GM12878 (cell line): ENCODE results near the gene PHAF1. TPM values are rescaled to one million over a fixed set of nuclear protein-coding genes. Genes with fewer than 3 reads are reported as not detected.

Experiments used
- BACH1 ChIP-seq: fragments of 450-650 bp; IDR thresholded peaks from 2 replicates; pipeline ENCODE4 v1.6.1; 2017; ENCODE audit warnings: mild to moderate bottlenecking, borderline replicate concordance
- CBX3 ChIP-seq: fragments of 200-600 bp; sonication (generic); IDR thresholded peaks from 2 replicates; pipeline ENCODE4 v1.6.1; 2016; ENCODE audit warnings: low read depth, borderline replicate concordance
- CHD2 ChIP-seq: IDR thresholded peaks from 2 replicates; pipeline ENCODE4 v1.6.1; 2011; ENCODE audit warnings: low read depth, low read length, improper control_type of control experiment, borderline replicate concordance
- DPF2 ChIP-seq: fragments of 450-650 bp; IDR thresholded peaks from 2 replicates; pipeline ENCODE4 v1.6.1; 2017; ENCODE audit warnings: mild to moderate bottlenecking
- EZH2 ChIP-seq: IDR thresholded peaks from 2 replicates; pipeline ENCODE4 v1.6.1; 2012; ENCODE audit warnings: low read depth, mild to moderate bottlenecking, control low read depth, inconsistent platforms, low read length, borderline replicate concordance; ENCODE audit not compliant: control insufficient read depth
- KAT2A ChIP-seq: conservative IDR thresholded peaks from 2 replicates; pipeline ENCODE4 v1.6.1; 2011; ENCODE audit warnings: low read depth, low read length; ENCODE audit not compliant: control insufficient read depth
- PAX8 ChIP-seq: fragments of 450-650 bp; IDR thresholded peaks from 2 replicates; pipeline ENCODE4 v1.6.1; 2017; ENCODE audit warnings: mild to moderate bottlenecking, moderate library complexity
- SP1 ChIP-seq: IDR thresholded peaks from one replicate; pipeline ENCODE4 v1.6.1; 2011; ENCODE audit warnings: low read depth, low read length
- SRF ChIP-seq, 2 experiments: IDR thresholded peaks; 2 replicates each; pipeline ENCODE4 v1.6.1; 2011; ENCODE audit warnings: low read depth in 2 of 2, low read length in 2 of 2, mild to moderate bottlenecking in 1 of 2, moderate library complexity in 1 of 2
- TBL1XR1 ChIP-seq: IDR thresholded peaks from 2 replicates; pipeline ENCODE4 v1.6.1; 2012; ENCODE audit warnings: low read depth, low read length, improper control_type of control experiment
- USF1 ChIP-seq: IDR thresholded peaks from 2 replicates; pipeline ENCODE4 v1.6.1; 2011; ENCODE audit warnings: borderline replicate concordance, low read depth, mild to moderate bottlenecking, moderate library complexity, mixed read lengths, low read length; ENCODE audit not compliant: insufficient read depth; ENCODE audit errors: extremely low read length
- YBX1 ChIP-seq: fragments of 450-650 bp; IDR thresholded peaks from 2 replicates; pipeline ENCODE4 v1.6.1; 2016; ENCODE audit warnings: antibody characterized with exemption
- ZBTB11 ChIP-seq: fragments of 450-650 bp; formaldehyde crosslinking; IDR thresholded peaks from 2 replicates; pipeline ENCODE4 v1.5.0; 2022; ENCODE audit warnings: mild to moderate bottlenecking, missing genetic modification characterization
- ZBTB33 ChIP-seq: fragments of 450-650 bp; IDR thresholded peaks from 2 replicates; pipeline ENCODE4 v1.6.1; 2017; ENCODE audit warnings: mild to moderate bottlenecking
- ZBTB4 ChIP-seq: fragments of 450-650 bp; formaldehyde crosslinking; IDR thresholded peaks from 2 replicates; pipeline ENCODE4 v1.4.0; 2022; ENCODE audit warnings: mild to moderate bottlenecking, moderate library complexity
- ZNF687 ChIP-seq: fragments of 450-650 bp; IDR thresholded peaks from 2 replicates; pipeline ENCODE4 v1.6.1; 2017; ENCODE audit warnings: mild to moderate bottlenecking, moderate library complexity
- ZZZ3 ChIP-seq: IDR thresholded peaks from 2 replicates; pipeline ENCODE4 v1.6.1; 2011; ENCODE audit warnings: low read depth; ENCODE audit not compliant: control insufficient read depth, insufficient read length
- polyA plus RNA-seq, 11 experiments: library from polyadenylated mRNA; depleted of rRNA in 4 of 11; unstranded in 6 of 11; stranded (reverse) in 5 of 11; fragments of >200 nt; fragmentation: Nextera tagmentation in 4 of 11; fragmentation: Illumina TruSeq in 1 of 11; extraction: Ambion mirVana in 4 of 11; extraction: Trizol in 1 of 11; gene quantifications; 1 replicate in 1 of 11; 2 replicates in 10 of 11; pipeline versions ENCODE4 v1.2.1 to v1.2.3, GENCODE V29; 2011 to 2016; ENCODE audit warnings: inconsistent platforms in 2 of 11, missing spikeins in 2 of 11, low read depth in 1 of 11
- total RNA-seq, 4 experiments: library from RNA; depleted of rRNA in 3 of 4; stranded (reverse); fragments of >200 nt in 3 of 4; fragmentation: Illumina TruSeq in 1 of 4; extraction: Trizol in 1 of 4; gene quantifications; 2 replicates each; pipeline versions ENCODE4 v1.2.1 to v1.2.3, GENCODE V29; 2013 to 2021

The PHAF1 gene
- total and polyA plus RNA-seq, 10 of the 15 experiments (the other 5 are each of a cell fraction or from before 2014, with no cell fraction given) = 4.5 to 20.9 (median 14.9) TPM

- TF ChIP-seq ZBTB11 = no peak
- no peak for TF ChIP-seq CHD2
- TF ChIP-seq ZZZ3 = no peak
- TF ChIP-seq CBX3 = no peak
- TF ChIP-seq TBL1XR1 = no peak
- peak; percentile 55 for TF ChIP-seq USF1
- TF ChIP-seq ZBTB4 (CRISPR knock-in tag) = no peak
- no peak for TF ChIP-seq SP1
- peak; percentile 70 for TF ChIP-seq ZNF687
- TF ChIP-seq DPF2 = peak; percentile 59
- TF ChIP-seq EZH2 = no peak
- no peak for TF ChIP-seq ZBTB33
- no peak for TF ChIP-seq SRF (IDR thresholded peaks at IDR 0.05; ENCODE audit: low read depth in 2 of 2, low read length in 2 of 2)
- peak; percentile 37; the same call in 1 of the 2 replicates for TF ChIP-seq BACH1
- TF ChIP-seq PAX8 = no peak
- TF ChIP-seq KAT2A = no peak
- TF ChIP-seq YBX1 = no peak
These were observed 54.9 kb downstream of the PHAF1 start, which contains the start of gene HSF4 (continued) for GRCh38 chr16:67164599-67165061.
